ENCODE results near the gene RUNX2. TPM values are rescaled to one million over a fixed set of nuclear protein-coding genes. Genes with fewer than 3 reads are reported as not detected.

Gene RUNX2
- total RNA-seq, 1 donor from 2014 or later, result 26.1 TPM

DNA sequence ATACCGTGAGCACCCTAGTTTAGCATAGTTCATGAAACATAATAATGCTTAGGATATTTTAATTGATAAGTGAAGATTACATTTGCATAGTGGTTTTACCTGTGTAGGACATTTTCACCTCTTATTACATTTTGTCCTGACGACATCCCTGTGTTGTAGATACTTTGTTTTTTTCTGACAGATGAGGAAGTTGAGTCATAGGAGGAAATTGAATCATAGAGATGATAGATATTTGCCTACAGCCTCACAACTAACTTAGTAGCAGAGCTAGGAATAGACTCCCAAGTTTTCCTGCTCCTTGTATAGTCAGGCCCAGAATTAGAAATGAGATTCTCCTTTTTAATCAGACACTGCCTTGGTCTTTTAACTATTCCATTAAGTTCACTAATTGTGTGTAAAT is 150.1 kb downstream of the RUNX2 start:
- Histone ChIP-seq H3K4me3 (ENCODE audit: insufficient read depth, low read depth, low read length) (no peak overlapping the region), H3K9ac (ENCODE audit: low read length) (peak overlapping the region; percentile 29), H3K4me2 (ENCODE audit: low read length) (peak overlapping the region; percentile 52), H3K27ac (ENCODE audit: low read depth, low read length) (peak overlapping the region; percentile 25), H3K27me3 (ENCODE audit: insufficient read depth, low read length) (no peaks in the 10 kb centered on the region), H3K36me3 (ENCODE audit: insufficient read depth, low read length) (no peaks in the 10 kb centered on the region), H3K79me2 (ENCODE audit: insufficient read depth, low read length) (peaks cover 58% of the 10 kb centered on the region), H3K9me3 (ENCODE audit: insufficient read depth, low read depth, low read length) (no peaks in the 10 kb centered on the region), H4K20me1 (ENCODE audit: insufficient read depth, low read length) (no peaks in the 10 kb centered on the region), H2AFZ (ENCODE audit: low read depth, low read length) (no peak overlapping the region), H3K4me1 (ENCODE audit: insufficient read depth, low read length) (peaks cover 31% of the 10 kb centered on the region)
- no peaks in the 10 kb centered on the region for H3K9me3 Mint-ChIP-seq (ENCODE audit: unreplicated experiment)
- FAIRE-seq, result peak; percentile 81
- TF ChIP-seq, protein P1, sequence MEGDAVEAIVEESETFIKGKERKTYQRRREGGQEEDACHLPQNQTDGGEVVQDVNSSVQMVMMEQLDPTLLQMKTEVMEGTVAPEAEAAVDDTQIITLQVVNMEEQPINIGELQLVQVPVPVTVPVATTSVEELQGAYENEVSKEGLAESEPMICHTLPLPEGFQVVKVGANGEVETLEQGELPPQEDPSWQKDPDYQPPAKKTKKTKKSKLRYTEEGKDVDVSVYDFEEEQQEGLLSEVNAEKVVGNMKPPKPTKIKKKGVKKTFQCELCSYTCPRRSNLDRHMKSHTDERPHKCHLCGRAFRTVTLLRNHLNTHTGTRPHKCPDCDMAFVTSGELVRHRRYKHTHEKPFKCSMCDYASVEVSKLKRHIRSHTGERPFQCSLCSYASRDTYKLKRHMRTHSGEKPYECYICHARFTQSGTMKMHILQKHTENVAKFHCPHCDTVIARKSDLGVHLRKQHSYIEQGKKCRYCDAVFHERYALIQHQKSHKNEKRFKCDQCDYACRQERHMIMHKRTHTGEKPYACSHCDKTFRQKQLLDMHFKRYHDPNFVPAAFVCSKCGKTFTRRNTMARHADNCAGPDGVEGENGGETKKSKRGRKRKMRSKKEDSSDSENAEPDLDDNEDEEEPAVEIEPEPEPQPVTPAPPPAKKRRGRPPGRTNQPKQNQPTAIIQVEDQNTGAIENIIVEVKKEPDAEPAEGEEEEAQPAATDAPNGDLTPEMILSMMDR (IDR thresholded peaks at IDR 0.05; ENCODE audit: insufficient read depth, low read depth, low read length), result no peak
- no peak for TF ChIP-seq EZH2 (IDR thresholded peaks at IDR 0.05; ENCODE audit: insufficient read depth, low read length)
- peaks cover 30% of the 10 kb centered on the region for H3K4me1 Mint-ChIP-seq (ENCODE audit: low read depth, unreplicated experiment)
- DNase-seq (ENCODE audit: low read depth), result peak; percentile 68
- H3K27me3 Mint-ChIP-seq (ENCODE audit: low read depth, unreplicated experiment), result no peaks in the 10 kb centered on the region
- peaks cover 4% of the 10 kb centered on the region for H3K36me3 Mint-ChIP-seq (ENCODE audit: low read depth, unreplicated experiment)
- H3K4me3 Mint-ChIP-seq (ENCODE audit: unreplicated experiment), result no peak overlapping the region
- H3K27ac Mint-ChIP-seq (ENCODE audit: unreplicated experiment), result no peak overlapping the region

DNA sequence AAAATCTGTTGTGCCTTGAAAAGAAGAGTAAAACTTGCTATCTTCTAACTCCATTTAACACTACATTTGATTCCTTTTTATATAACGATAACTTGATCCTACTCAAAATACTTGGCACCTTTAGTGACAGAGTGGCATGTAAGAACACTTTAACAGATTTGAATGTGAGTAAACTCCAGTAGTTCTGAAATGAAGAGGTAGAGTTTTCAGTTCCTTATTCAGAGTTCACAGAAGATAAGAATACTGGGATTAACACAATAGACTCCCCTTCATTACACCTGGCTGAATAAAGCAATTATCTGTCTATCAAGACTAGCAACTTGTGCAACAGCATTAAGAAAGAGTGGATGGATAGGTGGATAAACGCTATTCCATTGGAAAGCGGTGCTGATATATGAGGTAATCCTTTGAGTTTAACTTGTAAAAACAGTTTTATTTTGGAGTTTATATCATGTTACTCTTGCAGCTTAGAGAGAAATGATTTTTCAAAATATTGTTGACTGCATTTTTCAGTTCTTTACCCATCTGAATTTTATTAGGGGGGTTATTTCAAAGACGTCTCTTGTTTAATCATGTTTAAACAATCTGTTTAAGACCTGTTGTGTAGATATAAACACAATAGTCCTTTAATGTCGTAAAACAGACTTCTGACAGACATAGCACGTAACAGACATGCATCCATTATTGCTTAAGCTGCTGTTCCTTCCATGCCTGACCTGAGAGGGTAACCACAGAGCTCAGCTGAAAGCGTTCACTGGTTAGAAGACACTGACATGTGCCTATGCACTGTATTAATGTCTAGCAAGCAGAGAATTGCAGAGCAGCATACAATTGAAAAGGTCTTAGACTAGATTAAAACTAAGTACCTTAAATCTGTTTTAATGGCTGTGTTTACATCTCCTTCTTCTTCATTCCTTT is 152.0 kb downstream of the RUNX2 start:
- H2AFZ ChIP-seq (ENCODE audit: low read depth, low read length), result no peak overlapping the region
- Mint-ChIP-seq H3K4me3 (ENCODE audit: unreplicated experiment) (peak overlapping the region; percentile 3), H3K27ac (ENCODE audit: unreplicated experiment) (peak overlapping the region; percentile 59), H3K4me1 (ENCODE audit: low read depth, unreplicated experiment) (peaks cover 41% of the 10 kb centered on the region), H3K9me3 (ENCODE audit: unreplicated experiment) (no peaks in the 10 kb centered on the region), H3K27me3 (ENCODE audit: low read depth, unreplicated experiment) (no peaks in the 10 kb centered on the region), H3K36me3 (ENCODE audit: low read depth, unreplicated experiment) (peaks cover 2% of the 10 kb centered on the region)
- no peaks in the 10 kb centered on the region for H3K27me3 ChIP-seq (ENCODE audit: insufficient read depth, low read length)
- H3K4me2 ChIP-seq (ENCODE audit: low read length), result peak overlapping the region; percentile 76
- DNase-seq (ENCODE audit: low read depth) (peak; percentile 81), FAIRE-seq (peak; percentile 65)
- H3K27ac ChIP-seq (ENCODE audit: low read depth, low read length), result peak overlapping the region; percentile 20
- H3K4me3 ChIP-seq (ENCODE audit: insufficient read depth, low read depth, low read length), result no peak overlapping the region
- no peaks in the 10 kb centered on the region for H3K36me3 ChIP-seq (ENCODE audit: insufficient read depth, low read length)
- peaks cover 33% of the 10 kb centered on the region for H3K4me1 ChIP-seq (ENCODE audit: insufficient read depth, low read length)
- H3K79me2 ChIP-seq (ENCODE audit: insufficient read depth, low read length), result peaks cover 49% of the 10 kb centered on the region
- H3K9me3 ChIP-seq (ENCODE audit: insufficient read depth, low read depth, low read length), result no peaks in the 10 kb centered on the region
- no peaks in the 10 kb centered on the region for H4K20me1 ChIP-seq (ENCODE audit: insufficient read depth, low read length)
- no peak for TF ChIP-seq EZH2 (IDR thresholded peaks at IDR 0.05; ENCODE audit: insufficient read depth, low read length)
- TF ChIP-seq, protein P1 (IDR thresholded peaks at IDR 0.05; ENCODE audit: insufficient read depth, low read depth, low read length), result no peak
- H3K9ac ChIP-seq (ENCODE audit: low read length), result peak overlapping the region; percentile 46
